K562 (cell line): Measurements from ENCODE around the gene NPAS3. TPM values are rescaled to one million over a fixed set of nuclear protein-coding genes. Genes with fewer than 3 reads are reported as not detected.
A peak's percentile ranks its signal among the peaks of the same experiment; 100 is the strongest.

ENCODE experiments used
- ATAC-seq: fragments of 200-7000 bp; cut with Tn5 transposase; 3 replicates; pipeline ENCODE4 v1.9.1; 2020; ENCODE audit warnings: moderate library complexity
- BruUV-seq: library from RNA; stranded (reverse); fragments of 400-500 nt; replicated peaks from 2 replicates; lab custom pipeline; 2021; lab: Mats Ljungman, UMichigan
- CTCF ChIA-PET: fragments of 300-600 bp; formaldehyde crosslinking; extraction: SDS; loops from one replicate; lab custom pipeline; 2021; ENCODE audit warnings: low intra/inter-chr PET ratio; lab: Yijun Ruan, JAX
- POLR2A ChIA-PET: fragments of 300-600, 350-650 bp; sonication (Branson Sonifier 250); formaldehyde crosslinking; extraction: SDS; loops from one replicate; lab custom pipeline; 2021; ENCODE audit warnings: antibody characterized with exemption, inconsistent platforms; lab: Yijun Ruan, JAX
- DNase-seq, 4 experiments: peaks; one replicate each; pipeline versions ENCODE4 v3.0.0 to v3.0.0-alpha.2; 2011 to 2018; ENCODE audit warnings: low spot score in 3 of 4, mixed read lengths in 3 of 4; ENCODE audit errors: extremely low read depth in 1 of 4
- FAIRE-seq: peaks from 2 replicates; lab custom pipeline; 2011; peaks lifted over from hg19 to GRCh38; lab: Jason Lieb, UNC
- H2AFZ ChIP-seq: 2 replicates; pipeline ENCODE4 v1.6.0; 2011; ENCODE audit warnings: low read depth, low read length, control low read depth, inconsistent platforms
- H3K27ac ChIP-seq: fragments of 200-600 bp; 3 replicates; pipeline ENCODE4 v1.8.0; 2011; ENCODE audit warnings: low read depth, mild to moderate bottlenecking, control low read depth, inconsistent platforms, low read length, moderate library complexity, mixed read lengths; ENCODE audit errors: extremely low read depth
- H3K27me3 ChIP-seq, 2 experiments: fragments of 300-600 bp in 1 of 2; 2 replicates in 1 of 2; 3 replicates in 1 of 2; pipeline versions ENCODE4 v1.6.0 to v1.8.0; 2011; ENCODE audit warnings: inconsistent platforms in 2 of 2, low read length in 2 of 2, mild to moderate bottlenecking in 1 of 2, mixed read lengths in 1 of 2, moderate library complexity in 1 of 2; ENCODE audit not compliant: control insufficient read depth in 2 of 2, insufficient read depth in 2 of 2
- H3K36me3 ChIP-seq: fragments of 300-600 bp; 3 replicates; pipeline ENCODE4 v1.8.0; 2011; ENCODE audit warnings: mild to moderate bottlenecking, low read length, inconsistent platforms; ENCODE audit not compliant: control insufficient read depth, insufficient read depth
- H3K4me1 ChIP-seq, 2 experiments: fragments of 200-600 bp in 1 of 2; replicated peaks in 1 of 2; 2 replicates in 1 of 2; 3 replicates in 1 of 2; pipeline versions ENCODE4 v1.5.1 to v1.8.0; 2011; ENCODE audit warnings: inconsistent platforms in 2 of 2, low read length in 2 of 2, mild to moderate bottlenecking in 1 of 2, mixed read lengths in 1 of 2, moderate library complexity in 1 of 2; ENCODE audit not compliant: control insufficient read depth in 2 of 2, insufficient read depth in 2 of 2
- H3K4me2 ChIP-seq: 2 replicates; pipeline ENCODE4 v1.6.1; 2011; ENCODE audit warnings: low read length, control low read depth, inconsistent platforms, mixed read lengths; ENCODE audit not compliant: insufficient read depth
- H3K4me3 ChIP-seq: fragments of 200-600 bp; sonication (generic), shearing (Covaris generic); 2 replicates; pipeline ENCODE4 v1.5.1; 2016; ENCODE audit warnings: control low read depth, inconsistent platforms
- H3K79me2 ChIP-seq: fragments of 200-600 bp; 3 replicates; pipeline ENCODE4 v1.8.0; 2011; ENCODE audit warnings: low read length, inconsistent platforms; ENCODE audit not compliant: control insufficient read depth, insufficient read depth
- H3K9ac ChIP-seq, 2 experiments: 2 replicates each; pipeline versions ENCODE4 v1.6.0 to v1.6.1; 2011; ENCODE audit warnings: low read depth in 2 of 2, low read length in 2 of 2, control low read depth in 1 of 2, inconsistent platforms in 1 of 2, mild to moderate bottlenecking in 1 of 2, mixed read lengths in 1 of 2; ENCODE audit not compliant: insufficient read depth in 1 of 2
- H3K9me1 ChIP-seq: one replicate; pipeline ENCODE4 v1.6.0; 2011; ENCODE audit warnings: inconsistent platforms, mild to moderate bottlenecking, low read length, moderate library complexity; ENCODE audit not compliant: control insufficient read depth, insufficient read depth
- H3K9me3 ChIP-seq: replicated peaks from 2 replicates; pipeline ENCODE4 v1.5.1; 2011; ENCODE audit warnings: low read depth, low read length, inconsistent platforms; ENCODE audit not compliant: control insufficient read depth, insufficient read depth
- H4K20me1 ChIP-seq: replicated peaks from 2 replicates; pipeline ENCODE4 v1.6.1; 2011; ENCODE audit warnings: low read length, inconsistent platforms, mixed read lengths; ENCODE audit not compliant: control insufficient read depth, insufficient read depth
- ARID3A ChIP-seq: IDR thresholded peaks from 2 replicates; pipeline ENCODE4 v1.6.1; 2012; ENCODE audit warnings: low read depth, low read length, improper control_type of control experiment, borderline replicate concordance
- ELK1 ChIP-seq: sonication (generic); formaldehyde crosslinking; IDR thresholded peaks from 2 replicates; pipeline ENCODE4 v1.8.1; 2022; ENCODE audit warnings: missing genetic modification reagents
- MTF1 ChIP-seq: fragments of 250-450 bp; sonication (Bioruptor Pico); IDR thresholded peaks from 2 replicates; pipeline ENCODE4 v1.9.0; 2021; ENCODE audit warnings: moderate library complexity, mild to moderate bottlenecking, inconsistent platforms, borderline replicate concordance
- PHTF2 ChIP-seq: fragments of 250-450 bp; sonication (Bioruptor Pico); IDR thresholded peaks from 2 replicates; pipeline ENCODE4 v1.5.0; 2021; ENCODE audit warnings: mild to moderate bottlenecking
- UBTF ChIP-seq, 2 experiments: IDR thresholded peaks; 2 replicates each; pipeline ENCODE4 v1.6.1; 2012; ENCODE audit warnings: improper control_type of control experiment in 2 of 2, low read depth in 2 of 2, low read length in 2 of 2, borderline replicate concordance in 1 of 2
- ZBTB26 ChIP-seq: fragments of 450-650 bp; formaldehyde crosslinking; IDR thresholded peaks from 2 replicates; pipeline ENCODE4 v1.4.0; 2022; ENCODE audit warnings: missing genetic modification characterization
- WGBS: fragments of 100-300 bp; shearing (Covaris generic); methylation state at CpG from one replicate; pipeline ENCODE4 v1.1.6; 2016; ENCODE audit warnings: low coverage, mixed read lengths; ENCODE audit not compliant: insufficient coverage; ENCODE audit errors: missing lambda C conversion rate; 5-methylcytosine and 5-hydroxymethylcytosine counted together
- in situ Hi-C: fragments of 300-500 bp; cut with MboI; formaldehyde crosslinking; loops from 4 replicates; pipeline ENCODE4 v1.15.0; 2018; ENCODE audit warnings: inconsistent platforms, mixed read lengths
- intact Hi-C: fragments of 100-400 bp; cut with micrococcal nuclease; formaldehyde crosslinking; loops from 2 replicates; pipeline ENCODE4 v1.14.2; 2022
- polyA plus RNA-seq, 8 experiments: library from polyadenylated mRNA; depleted of rRNA in 4 of 8; stranded (reverse) in 5 of 8; unstranded in 3 of 8; fragments of >200 nt; fragmentation: Nextera tagmentation in 2 of 8; fragmentation: Illumina TruSeq in 1 of 8; extraction: Ambion mirVana in 2 of 8; extraction: Trizol in 1 of 8; gene quantifications; 2 replicates each; pipeline versions ENCODE4 v1.2.1 to v1.2.3, GENCODE V29; 2011 to 2014; ENCODE audit warnings: inconsistent platforms in 1 of 8, missing spikeins in 1 of 8
- total RNA-seq, 7 experiments: library from RNA; depleted of rRNA in 6 of 7; stranded (reverse); fragments of >200 nt in 6 of 7; fragmentation: Illumina TruSeq in 2 of 7; extraction: Trizol in 2 of 7; gene quantifications; 2 replicates each; pipeline versions ENCODE4 v1.2.1 to v1.2.3, GENCODE V29; 2011 to 2021; ENCODE audit warnings: low replicate concordance in 1 of 7
- TF ChIP-seq, protein P1 (sequence below): fragments of 250-450 bp; sonication (Bioruptor Pico); IDR thresholded peaks from 2 replicates; pipeline ENCODE4 v1.5.0; 2021
- TF ChIP-seq, protein P2 (sequence below): sonication (generic); formaldehyde crosslinking; IDR thresholded peaks from 2 replicates; pipeline ENCODE4 v1.8.0; 2023; ENCODE audit warnings: mild to moderate bottlenecking, missing genetic modification reagents

The NPAS3 gene
- total and polyA plus RNA-seq, 9 of the 15 experiments (the other 6 are each of a cell fraction or from before 2014, with no cell fraction given) = 0.04 TPM; not detected in 8

GRCh38 chr14:33793398-33794110 is 854.9 kb downstream of the NPAS3 start:
- CTCF ChIA-PET = interaction anchor here (0.8 kb wide), 1 partner anchor 16 kb away, joined by 3 read pairs; no protein-coding TSS in a partner anchor
- Histone ChIP-seq H2AFZ (peak overlapping the region; percentile 83; the same call in 1 of the 2 replicates), H3K9me3 (no peaks in the 10 kb centered on the region), H3K4me1 (no peaks in the 10 kb centered on the region; a peak in 2 of 5 replicates), H3K79me2 (no peaks in the 10 kb centered on the region), H3K27me3 (0 out of 5 replicates have a peak, but pooled peaks cover 0 to 2% of the 10 kb centered on the region in 2 experiments), H4K20me1 (no peaks in the 10 kb centered on the region), H3K4me3 (no peak overlapping the region), H3K4me2 (no peak overlapping the region), H3K27ac (no peak overlapping the region), H3K9me1 (no peaks in the 10 kb centered on the region), H3K36me3 (no peaks in the 10 kb centered on the region), H3K9ac (no peak overlapping the region)
- FAIRE-seq (no peak), DNase-seq (no peak), ATAC-seq (no peak)
- POLR2A ChIA-PET = interaction anchor here (0.9 kb wide), 1 partner anchor 157 kb away, joined by 3 read pairs; the partner anchor contains the start of gene EGLN3
- no TSS peak for BruUV-seq
- intact Hi-C loops (loop anchor here (5.0 kb wide), 1 partner anchor 1206 kb away; no protein-coding TSS in a partner anchor), in situ Hi-C loops (loop anchor here (10.0 to 25.0 kb wide), 2 partner anchors 1079 to 1206 kb away; no protein-coding TSS in a partner anchor)
- WGBS = 34% methylated on average over 8 of the region's 11 CpGs
- no peak for TF ChIP-seq ZBTB26 (CRISPR knock-in tag)
- no peak for TF ChIP-seq PHTF2 (CRISPR knock-in tag)
- no peak for TF ChIP-seq MTF1 (CRISPR knock-in tag)
- TF ChIP-seq, protein P1, sequence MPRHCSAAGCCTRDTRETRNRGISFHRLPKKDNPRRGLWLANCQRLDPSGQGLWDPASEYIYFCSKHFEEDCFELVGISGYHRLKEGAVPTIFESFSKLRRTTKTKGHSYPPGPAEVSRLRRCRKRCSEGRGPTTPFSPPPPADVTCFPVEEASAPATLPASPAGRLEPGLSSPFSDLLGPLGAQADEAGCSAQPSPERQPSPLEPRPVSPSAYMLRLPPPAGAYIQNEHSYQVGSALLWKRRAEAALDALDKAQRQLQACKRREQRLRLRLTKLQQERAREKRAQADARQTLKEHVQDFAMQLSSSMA (CRISPR knock-in tag) = no peak
- TF ChIP-seq ELK1 (CRISPR knock-in tag) = no peak
- no peak for TF ChIP-seq ARID3A
- TF ChIP-seq UBTF (IDR thresholded peaks at IDR 0.05; ENCODE audit: borderline replicate concordance in 1 of 2, low read depth in 2 of 2, low read length in 2 of 2) = no peak
- TF ChIP-seq, protein P2, sequence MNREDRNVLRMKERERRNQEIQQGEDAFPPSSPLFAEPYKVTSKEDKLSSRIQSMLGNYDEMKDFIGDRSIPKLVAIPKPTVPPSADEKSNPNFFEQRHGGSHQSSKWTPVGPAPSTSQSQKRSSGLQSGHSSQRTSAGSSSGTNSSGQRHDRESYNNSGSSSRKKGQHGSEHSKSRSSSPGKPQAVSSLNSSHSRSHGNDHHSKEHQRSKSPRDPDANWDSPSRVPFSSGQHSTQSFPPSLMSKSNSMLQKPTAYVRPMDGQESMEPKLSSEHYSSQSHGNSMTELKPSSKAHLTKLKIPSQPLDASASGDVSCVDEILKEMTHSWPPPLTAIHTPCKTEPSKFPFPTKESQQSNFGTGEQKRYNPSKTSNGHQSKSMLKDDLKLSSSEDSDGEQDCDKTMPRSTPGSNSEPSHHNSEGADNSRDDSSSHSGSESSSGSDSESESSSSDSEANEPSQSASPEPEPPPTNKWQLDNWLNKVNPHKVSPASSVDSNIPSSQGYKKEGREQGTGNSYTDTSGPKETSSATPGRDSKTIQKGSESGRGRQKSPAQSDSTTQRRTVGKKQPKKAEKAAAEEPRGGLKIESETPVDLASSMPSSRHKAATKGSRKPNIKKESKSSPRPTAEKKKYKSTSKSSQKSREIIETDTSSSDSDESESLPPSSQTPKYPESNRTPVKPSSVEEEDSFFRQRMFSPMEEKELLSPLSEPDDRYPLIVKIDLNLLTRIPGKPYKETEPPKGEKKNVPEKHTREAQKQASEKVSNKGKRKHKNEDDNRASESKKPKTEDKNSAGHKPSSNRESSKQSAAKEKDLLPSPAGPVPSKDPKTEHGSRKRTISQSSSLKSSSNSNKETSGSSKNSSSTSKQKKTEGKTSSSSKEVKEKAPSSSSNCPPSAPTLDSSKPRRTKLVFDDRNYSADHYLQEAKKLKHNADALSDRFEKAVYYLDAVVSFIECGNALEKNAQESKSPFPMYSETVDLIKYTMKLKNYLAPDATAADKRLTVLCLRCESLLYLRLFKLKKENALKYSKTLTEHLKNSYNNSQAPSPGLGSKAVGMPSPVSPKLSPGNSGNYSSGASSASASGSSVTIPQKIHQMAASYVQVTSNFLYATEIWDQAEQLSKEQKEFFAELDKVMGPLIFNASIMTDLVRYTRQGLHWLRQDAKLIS = no peak
